HPDE6-E6E7 (cell line): ENCODE data around the gene GALNT9.
"Not testable (repeated sequence)": the region's sequence is repeated elsewhere in the genome, so short reads cannot be mapped to it uniquely, and the experiment has no call there.

ENCODE experiments used
- DNase-seq: peaks from one replicate; pipeline ENCODE4 v3.0.0; 2011; ENCODE audit warnings: missing footprints; ENCODE audit errors: extremely low spot score

Gene GALNT9

DNA sequence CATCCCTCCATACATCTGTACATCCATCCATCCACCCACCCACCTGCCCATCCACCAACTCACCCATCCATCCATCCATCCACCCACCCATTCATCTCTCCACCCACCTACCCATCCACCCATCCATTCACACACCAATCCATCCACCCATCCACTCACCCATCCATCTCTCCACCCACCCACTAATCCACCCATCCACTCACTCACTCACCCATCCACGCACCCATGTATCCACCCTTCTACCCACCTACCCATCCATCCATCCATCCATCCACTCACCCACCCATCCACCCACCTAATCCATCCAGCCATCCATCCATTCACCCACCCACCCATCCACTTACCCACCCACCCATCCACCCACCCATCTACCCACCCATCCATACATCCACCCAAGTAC, 16.2 kb downstream of the GALNT9 start:
- DNase-seq = no peak

DNA sequence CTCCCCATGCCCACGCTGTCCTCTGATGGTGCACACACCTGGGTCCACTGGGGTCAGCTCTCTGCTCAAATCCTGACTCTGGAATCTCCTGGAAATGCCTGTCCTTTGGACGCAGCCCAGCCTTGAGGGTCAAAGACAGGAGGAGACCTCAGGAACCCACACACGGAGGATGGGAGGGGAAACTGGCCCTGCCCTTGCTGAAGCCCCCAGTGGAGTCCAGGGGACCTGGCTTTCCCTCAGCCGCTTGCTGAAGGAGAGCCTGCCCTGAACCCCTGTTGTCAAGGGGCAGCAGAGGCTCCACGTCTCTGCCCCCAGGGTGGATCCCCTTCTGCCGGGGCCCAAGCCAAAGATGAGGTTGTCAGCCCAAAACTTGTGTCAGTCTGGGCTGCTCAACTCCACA, 16.9 kb downstream of the GALNT9 start:
- no peak for DNase-seq

GRCh38 chr12:132311201-132311915, 18.0 kb downstream of the GALNT9 start:
- no peak for DNase-seq

GRCh38 chr12:132310181-132311040, 19.0 kb downstream of the GALNT9 start:
- no peak for DNase-seq

- DNase-seq = no peak
These were observed 19.7 kb downstream of the GALNT9 start for GRCh38 chr12:132309596-132310086.

GRCh38 chr12:132308853-132309595, 20.4 kb downstream of the GALNT9 start:
- DNase-seq = no peak

DNA sequence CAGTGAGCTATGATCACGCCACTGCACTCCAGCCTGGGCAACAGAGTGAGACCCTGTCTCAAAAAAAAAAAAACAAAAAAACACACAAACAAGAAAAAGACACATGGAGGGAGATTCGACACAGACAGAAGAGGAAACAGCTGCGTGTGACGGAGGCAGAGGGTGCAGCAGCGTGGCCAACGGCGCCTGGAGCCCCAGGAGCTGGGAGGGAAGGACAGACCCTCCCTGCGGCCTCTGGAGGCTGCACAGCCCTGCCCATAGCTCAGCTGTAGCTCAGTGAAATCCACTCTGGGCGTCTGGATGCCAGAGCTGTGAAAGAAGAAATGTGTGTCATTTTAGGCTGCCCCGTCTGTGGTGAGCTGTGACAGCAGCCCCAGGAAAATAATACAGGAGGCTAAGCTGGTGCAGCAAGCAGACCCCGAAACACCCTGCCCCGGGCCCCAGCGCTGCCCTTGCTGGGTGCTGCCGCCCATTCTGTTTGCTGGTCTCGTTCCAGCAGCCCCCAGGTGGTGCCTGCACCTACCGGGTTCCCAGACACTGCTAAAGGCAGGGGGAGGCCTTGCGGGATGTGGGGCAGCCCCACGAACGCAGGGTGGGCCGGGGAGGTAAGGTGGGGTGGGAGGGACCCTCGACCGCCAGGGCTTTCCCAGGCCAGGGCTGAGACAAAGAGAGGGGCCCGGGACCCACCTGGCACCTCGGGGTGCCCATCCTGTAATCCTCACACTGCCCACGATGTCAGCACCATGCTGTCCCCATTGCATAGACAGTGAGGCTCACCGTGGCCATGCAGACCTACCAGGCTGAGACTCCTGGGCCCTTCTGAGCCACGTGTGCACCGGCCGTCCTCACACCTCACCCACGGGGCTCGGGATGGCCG, 21.2 kb downstream of the GALNT9 start:
- DNase-seq = no peak

GRCh38 chr12:132306885-132307191, 22.6 kb downstream of the GALNT9 start:
- DNase-seq = no peak

DNA sequence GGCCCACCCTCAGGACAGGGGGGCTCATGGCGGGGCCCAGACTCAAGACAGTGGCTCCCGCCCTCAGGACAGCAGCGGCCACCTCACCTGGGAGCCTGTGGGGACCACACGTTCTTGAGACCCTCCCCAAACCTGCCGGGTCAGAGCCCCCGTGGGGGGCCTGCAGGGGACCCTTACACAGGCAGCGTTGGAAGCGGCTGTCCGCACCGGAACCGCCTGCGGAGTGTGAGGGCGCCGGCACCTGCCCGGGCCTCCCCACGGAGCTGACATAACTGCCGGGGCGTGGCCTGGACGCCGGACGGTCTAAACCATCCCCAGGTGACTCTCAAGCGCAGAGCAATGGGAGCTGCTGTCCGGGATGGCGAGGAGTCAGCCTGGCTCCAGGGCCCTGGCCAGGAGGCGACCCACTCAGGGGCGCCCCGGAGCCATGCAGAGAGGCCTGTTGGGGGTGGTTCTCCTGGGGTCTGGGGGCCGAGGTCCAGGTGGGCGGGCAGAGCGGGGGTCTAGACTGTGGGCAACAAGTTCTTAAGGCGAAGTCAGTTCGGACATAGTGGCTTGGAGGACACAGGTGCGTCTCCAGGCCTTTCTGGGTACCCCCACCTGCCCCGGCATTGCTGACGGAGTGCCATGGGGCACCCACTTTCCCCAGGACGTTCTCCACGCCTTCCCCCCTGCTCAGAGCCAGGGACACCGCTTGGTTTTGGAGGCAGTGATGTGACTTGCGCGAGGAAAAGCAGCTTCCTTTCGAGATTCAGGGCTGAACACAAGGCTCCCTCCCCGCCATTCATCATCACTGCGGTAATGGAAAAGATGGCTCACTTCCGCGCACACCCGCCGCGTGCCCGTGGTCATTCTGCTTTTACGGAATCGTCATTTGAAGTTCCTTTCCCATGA, 23.2 kb downstream of the GALNT9 start:
- DNase-seq = no peak

- DNase-seq = no peak
These were observed 23.8 kb downstream of the GALNT9 start for GRCh38 chr12:132305560-132305966.

DNA sequence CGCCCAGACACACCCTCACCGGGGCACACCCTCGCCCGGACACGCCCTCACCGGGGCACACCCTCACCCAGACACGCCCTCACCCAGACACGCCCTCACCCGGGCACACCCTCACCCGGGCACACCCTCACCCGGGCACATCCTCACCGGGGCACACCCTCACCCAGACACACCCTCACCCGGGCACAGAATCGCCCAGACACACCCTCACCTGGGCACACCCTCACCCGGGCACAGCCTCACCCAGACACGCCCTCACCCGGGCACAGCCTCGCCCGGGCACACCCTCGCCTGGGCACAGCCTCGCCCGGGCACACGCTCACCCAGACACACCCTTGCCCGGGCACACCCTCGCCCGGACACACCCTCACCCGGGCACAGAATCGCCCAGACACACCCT, 24.5 kb downstream of the GALNT9 start:
- not testable (repeated sequence) for DNase-seq

DNA sequence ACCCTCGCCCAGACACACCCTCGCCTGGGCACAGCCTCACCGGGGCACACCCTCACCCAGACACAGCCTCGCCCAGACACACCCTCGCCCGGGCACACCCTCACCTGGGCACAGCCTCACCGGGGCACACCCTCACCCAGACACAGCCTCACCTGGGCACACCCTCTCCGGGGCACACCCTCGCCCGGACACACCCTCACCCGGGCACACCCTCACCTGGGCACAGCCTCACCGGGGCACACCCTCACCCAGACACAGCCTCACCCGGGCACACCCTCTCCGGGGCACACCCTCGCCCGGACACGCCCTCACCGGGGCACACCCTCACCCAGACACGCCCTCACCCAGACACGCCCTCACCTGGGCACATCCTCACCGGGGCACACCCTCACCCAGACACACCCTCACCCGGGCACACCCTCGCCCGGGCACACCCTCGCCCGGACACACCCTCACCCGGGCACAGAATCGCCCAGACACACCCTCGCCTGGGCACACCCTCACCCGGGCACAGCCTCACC, 25.5 kb downstream of the GALNT9 start:
- not testable (repeated sequence) for DNase-seq

DNA sequence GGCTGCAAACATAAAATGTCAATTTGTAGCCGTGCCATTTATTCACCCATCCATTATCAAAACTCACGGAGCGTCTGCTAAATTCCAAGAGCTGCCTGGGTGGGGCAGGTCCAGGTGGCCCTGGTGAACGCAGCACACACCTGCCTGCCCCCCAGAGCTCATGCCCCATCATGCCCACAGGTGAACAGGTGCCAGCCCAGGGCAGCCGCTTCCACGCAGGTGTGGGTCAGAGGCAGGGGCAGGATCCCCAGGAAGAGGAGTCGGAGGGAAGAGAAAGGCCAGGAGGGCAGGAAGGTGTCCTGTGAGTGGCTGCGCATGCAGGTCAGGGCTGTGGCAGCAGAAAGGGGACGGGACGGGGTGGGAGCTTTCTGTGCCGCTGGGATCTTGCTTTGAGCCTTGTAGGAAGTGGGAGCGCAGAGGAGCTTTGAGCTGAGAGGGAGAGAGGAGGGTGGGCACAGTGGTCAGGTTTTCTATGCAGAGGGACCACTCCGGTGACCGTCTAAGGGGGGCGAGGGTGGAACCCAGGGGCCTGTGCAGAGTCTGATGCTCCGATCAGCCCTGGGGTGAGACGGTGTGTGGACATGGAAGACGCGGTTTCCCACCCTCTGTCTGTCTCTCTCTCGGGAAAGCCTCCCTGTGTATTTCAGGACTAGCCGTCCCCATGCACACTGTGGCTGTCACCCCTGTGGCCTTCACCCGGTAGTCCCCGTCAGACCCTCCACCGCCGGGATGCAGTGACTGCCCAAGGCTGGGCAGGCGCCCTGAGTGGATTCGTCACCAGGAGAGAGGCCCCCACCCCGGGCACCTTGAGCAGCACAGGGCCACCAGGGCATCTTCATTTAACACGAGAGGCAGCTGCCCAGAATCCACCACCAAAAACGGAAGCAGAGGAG, 26.7 kb downstream of the GALNT9 start:
- no peak for DNase-seq

DNA sequence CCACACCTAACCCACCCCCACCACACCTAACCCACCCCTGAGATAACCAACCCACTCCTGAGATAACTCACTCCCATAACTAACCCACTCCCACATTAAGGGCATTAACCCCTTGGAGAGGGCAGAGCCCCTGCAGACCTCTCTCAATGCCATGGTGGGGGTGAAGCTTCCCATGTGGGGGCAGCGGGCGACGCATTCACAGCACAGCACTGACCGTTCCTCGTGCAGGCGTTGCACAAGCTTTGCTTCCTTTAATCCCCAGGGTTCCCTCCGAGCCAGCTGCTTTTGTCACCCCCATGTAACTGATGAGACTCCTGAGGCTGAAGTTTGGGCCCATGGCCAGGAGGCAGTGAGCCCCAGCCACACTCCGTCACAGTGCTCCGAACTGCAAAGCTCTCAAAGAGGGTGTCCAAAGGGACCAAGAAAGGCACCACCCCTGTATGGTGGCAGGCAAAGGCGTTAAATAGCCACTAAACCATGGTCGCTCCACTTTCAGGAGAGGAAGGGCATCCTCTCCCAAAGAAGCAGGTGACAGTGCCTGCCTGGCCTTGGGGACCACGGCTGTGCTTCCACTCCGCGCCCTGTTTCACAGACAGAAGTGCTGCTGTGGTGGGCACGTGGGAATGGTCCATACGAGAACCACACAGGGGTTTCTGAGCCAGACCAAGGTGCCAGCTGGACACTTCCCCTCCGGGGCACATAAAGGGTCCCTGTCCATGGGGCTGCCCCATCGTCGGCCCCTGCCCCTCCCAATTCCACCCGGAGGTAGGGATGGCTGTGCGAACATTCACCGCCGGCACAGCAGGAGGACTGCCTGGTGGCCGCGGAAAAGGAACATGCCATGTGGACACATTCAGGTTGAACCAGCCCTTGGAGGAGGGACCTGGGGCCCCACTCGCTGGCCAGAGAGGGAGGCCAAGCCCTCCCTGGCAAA, 28.3 kb downstream of the GALNT9 start:
- DNase-seq = no peak

DNA sequence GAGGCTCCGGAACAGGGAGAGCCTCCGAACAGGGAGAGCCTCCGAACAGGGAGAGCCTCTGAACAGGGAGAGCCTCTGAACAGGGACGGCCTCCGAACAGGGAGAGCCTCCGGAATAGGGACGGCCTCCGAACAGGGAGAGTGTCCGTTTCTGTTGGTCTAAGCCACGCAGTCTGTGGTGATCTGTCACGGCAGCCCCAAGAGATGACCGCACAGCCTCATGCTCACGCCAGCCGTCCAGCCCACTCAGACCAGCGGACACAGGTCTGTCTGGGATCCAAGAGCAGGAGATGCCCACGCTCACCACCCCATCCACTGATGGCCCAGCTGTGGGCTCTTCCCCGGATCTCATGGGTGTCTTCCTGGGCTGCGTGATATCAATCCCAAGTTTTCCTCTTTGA, 33.3 kb downstream of the GALNT9 start:
- no peak for DNase-seq

DNA sequence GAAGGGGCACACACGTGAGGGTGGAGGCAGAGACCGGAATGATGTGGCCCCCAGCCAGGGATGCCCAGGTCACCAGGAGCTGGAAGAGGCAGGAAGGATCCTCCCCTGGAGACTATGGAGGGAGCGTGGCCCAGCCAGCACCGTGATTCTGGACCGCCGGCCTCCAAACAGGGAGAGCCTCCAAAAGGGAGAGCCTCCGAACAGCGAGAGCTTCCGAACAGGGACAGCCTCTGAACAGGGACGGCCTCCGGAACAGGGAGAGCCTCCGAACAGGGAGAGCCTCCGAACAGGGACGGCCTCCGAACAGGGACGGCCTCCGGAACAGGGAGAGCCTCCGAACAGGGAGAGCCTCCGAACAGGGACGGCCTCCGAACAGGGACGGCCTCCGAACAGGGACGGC, 33.8 kb downstream of the GALNT9 start:
- not testable (repeated sequence) for DNase-seq

- DNase-seq = no peak
These were observed 34.3 kb downstream of the GALNT9 start for GRCh38 chr12:132295101-132295526.
